Mesenteric fat pad (tissue), 1 donor: ENCODE measurements around the gene AQP3. TPM values are rescaled to one million over a fixed set of nuclear protein-coding genes. Genes with fewer than 3 reads are reported as not detected.
"Not testable (repeated sequence)": the region's sequence is repeated elsewhere in the genome, so short reads cannot be mapped to it uniquely, and the experiment has no call there.

Experiments used
- DNase-seq: peaks from one replicate; pipeline ENCODE4 v3.0.0-alpha.2; 2020; ENCODE audit warnings: low spot score
- total RNA-seq: library from RNA; stranded (reverse); fragmentation: NEBNext Ultra II Directional; extraction: Animal tissue kit (Norgen Biotek cat#: 25700); gene quantifications from one replicate; pipeline ENCODE4 v1.2.1, GENCODE V29; 2021
- donor health status: DM: yes; HTN: yes; CAD: no.

The AQP3 gene
- total RNA-seq, 1 donor from 2014 or later = 27.7 TPM

GRCh38 chr9:33443464-33444154, 3.8 kb downstream of the AQP3 start:
- no peak for DNase-seq

GRCh38 chr9:33443047-33443446, 4.3 kb downstream of the AQP3 start:
- no peak for DNase-seq

GRCh38 chr9:33442125-33442524, 5.3 kb downstream of the AQP3 start:
- DNase-seq = no peak

GRCh38 chr9:33440609-33441008, 6.8 kb downstream of the AQP3 start:
- DNase-seq = no peak

- DNase-seq = no peak
Observed at GRCh38 chr9:33440204-33440603, 7.2 kb downstream of the AQP3 start.

GRCh38 chr9:33439731-33440130, 7.7 kb downstream of the AQP3 start:
- DNase-seq = no peak

- no peak for DNase-seq
Observed at GRCh38 chr9:33438926-33439680, 8.3 kb downstream of the AQP3 start.

GRCh38 chr9:33437898-33438297, 9.5 kb downstream of the AQP3 start:
- DNase-seq = no peak

GRCh38 chr9:33437205-33437604, 10.2 kb downstream of the AQP3 start:
- no peak for DNase-seq

GRCh38 chr9:33436445-33436844, 10.9 kb downstream of the AQP3 start:
- DNase-seq = no peak

- no peak for DNase-seq
Observed at GRCh38 chr9:33435821-33436277, 11.5 kb downstream of the AQP3 start.

GRCh38 chr9:33434317-33435105, 12.9 kb downstream of the AQP3 start:
- DNase-seq = no peak

GRCh38 chr9:33433871-33434270, 13.5 kb downstream of the AQP3 start:
- DNase-seq = no peak

- DNase-seq = no peak
Observed at GRCh38 chr9:33431420-33431819, 16.0 kb downstream of the AQP3 start.

GRCh38 chr9:33430942-33431341, 16.5 kb downstream of the AQP3 start:
- DNase-seq = no peak

- no peak for DNase-seq
Observed at GRCh38 chr9:33429256-33429985, 18.0 kb downstream of the AQP3 start.

GRCh38 chr9:33426843-33427293, 20.5 kb downstream of the AQP3 start:
- no peak for DNase-seq

- DNase-seq = no peak
Observed at GRCh38 chr9:33425128-33425533, 22.3 kb downstream of the AQP3 start.

- not testable (repeated sequence) for DNase-seq
Observed at GRCh38 chr9:33424492-33424891, 22.9 kb downstream of the AQP3 start.

- DNase-seq = not testable (repeated sequence)
Observed at GRCh38 chr9:33424043-33424442, 23.4 kb downstream of the AQP3 start.

- DNase-seq = no peak
Observed at GRCh38 chr9:33419708-33420303, 27.6 kb downstream of the AQP3 start.
